ENCODE results near the gene ASB7. TPM values are rescaled to one million over a fixed set of nuclear protein-coding genes. Genes with fewer than 3 reads are reported as not detected.

The ASB7 gene
- total RNA-seq, 4 donors from 2014 or later: 15.0 to 27.7 (median 22.7) TPM

GRCh38 chr15:100690795-100691158, 88.4 kb downstream of the ASB7 start:
- H3K4me3 ChIP-seq: no peak overlapping the region
- H3K4me1 ChIP-seq: peaks cover 5 to 20% of the 10 kb centered on the region in 2 donors
- no peaks in the 10 kb centered on the region for H3K9me3 ChIP-seq
- intact Hi-C loops (cut with DNase I; ENCODE audit: low total_unique reads): no loop called here
- peak overlapping the region in 1 of 2 donors; percentile 20 for H3K27ac ChIP-seq
- no peaks in the 10 kb centered on the region for H3K27me3 ChIP-seq
- DNase-seq: peak in 1 of 2 donors; percentile 13
- TF ChIP-seq CTCF (IDR thresholded peaks at IDR 0.05) (no peak), POLR2A (IDR thresholded peaks at IDR 0.05) (no peak)
- no peaks in the 10 kb centered on the region for H3K36me3 ChIP-seq

GRCh38 chr15:100691321-100691720, 88.9 kb downstream of the ASB7 start:
- Histone ChIP-seq H3K27me3 (no peaks in the 10 kb centered on the region), H3K9me3 (no peaks in the 10 kb centered on the region), H3K4me3 (no peak overlapping the region), H3K27ac (peak overlapping the region in 1 of 2 donors; percentile 20), H3K4me1 (peaks cover 5 to 18% of the 10 kb centered on the region in 2 donors), H3K36me3 (no peaks in the 10 kb centered on the region)
- DNase-seq: peak in 1 of 2 donors; percentile 20
- intact Hi-C loops (cut with DNase I; ENCODE audit: low total_unique reads): no loop called here
- no peak for TF ChIP-seq POLR2A (IDR thresholded peaks at IDR 0.05)
- no peak for TF ChIP-seq CTCF (IDR thresholded peaks at IDR 0.05)

GRCh38 chr15:100692246-100692645, 89.9 kb downstream of the ASB7 start:
- H3K27ac ChIP-seq: peak overlapping the region in 1 of 2 donors; percentile 24
- no peak overlapping the region for H3K4me3 ChIP-seq
- TF ChIP-seq POLR2A (IDR thresholded peaks at IDR 0.05): no peak
- intact Hi-C loops (cut with DNase I; ENCODE audit: low total_unique reads): no loop called here
- H3K4me1 ChIP-seq: peaks cover 5 to 10% of the 10 kb centered on the region in 2 donors
- DNase-seq: peak in 1 of 2 donors; percentile 11
- H3K36me3 ChIP-seq: no peaks in the 10 kb centered on the region
- H3K9me3 ChIP-seq: no peaks in the 10 kb centered on the region
- no peaks in the 10 kb centered on the region for H3K27me3 ChIP-seq

GRCh38 chr15:100692671-100693070, 90.3 kb downstream of the ASB7 start:
- H3K36me3 ChIP-seq: no peaks in the 10 kb centered on the region
- intact Hi-C loops (cut with DNase I; ENCODE audit: low total_unique reads): no loop called here
- TF ChIP-seq POLR2A (IDR thresholded peaks at IDR 0.05) (no peak), CTCF (IDR thresholded peaks at IDR 0.05) (no peak)
- peaks cover 5 to 10% of the 10 kb centered on the region in 2 donors for H3K4me1 ChIP-seq
- DNase-seq: peak in 1 of 2 donors; percentile 10
- peak overlapping the region in 1 of 2 donors; percentile 83 for H3K27ac ChIP-seq
- no peaks in the 10 kb centered on the region for H3K27me3 ChIP-seq
- no peaks in the 10 kb centered on the region for H3K9me3 ChIP-seq
- no peak overlapping the region for H3K4me3 ChIP-seq

GRCh38 chr15:100693451-100693850, 91.1 kb downstream of the ASB7 start:
- H3K4me1 ChIP-seq: peaks cover under 1 to 6% of the 10 kb centered on the region in 2 donors

More at GRCh38 chr15:100693451-100693850, 91.1 kb downstream of the ASB7 start:
- peak in 1 of 2 donors; percentile 13 for DNase-seq
- H3K27me3 ChIP-seq: no peaks in the 10 kb centered on the region
- H3K27ac ChIP-seq: peak overlapping the region; percentile 83 to 90
- H3K9me3 ChIP-seq: no peaks in the 10 kb centered on the region
- intact Hi-C loops (cut with DNase I; ENCODE audit: low total_unique reads): no loop called here
- no peaks in the 10 kb centered on the region for H3K36me3 ChIP-seq
- no peak overlapping the region for H3K4me3 ChIP-seq
- TF ChIP-seq POLR2A (IDR thresholded peaks at IDR 0.05) (no peak), CTCF (IDR thresholded peaks at IDR 0.05) (no peak)
